Measurements from ENCODE around the gene MCEE. TPM values are rescaled to one million over a fixed set of nuclear protein-coding genes. Genes with fewer than 3 reads are reported as not detected.

Gene MCEE
- total and polyA plus RNA-seq, 2 donors (not counting 3 experiments of a cell fraction or from before 2014, with no cell fraction given) = 4.0 to 9.9 TPM

- Histone ChIP-seq H3K4me3 (replicated peaks in 1 of 3; ENCODE audit: insufficient read depth in 1 of 3, low read depth in 1 of 3, low read length in 3 of 3) (no peak overlapping the region), H3K4me1 (ENCODE audit: control insufficient read depth, extremely low read depth, insufficient read depth, low read length) (peaks cover 6% of the 10 kb centered on the region), H3K9me3 (replicated peaks; ENCODE audit: control insufficient read depth, insufficient read depth, low read length) (no peaks in the 10 kb centered on the region), H4K20me1 (replicated peaks; ENCODE audit: control insufficient read depth, extremely low read depth, insufficient read depth, low read length) (no peaks in the 10 kb centered on the region), H3K27ac (ENCODE audit: insufficient read depth, low read depth, low read length) (no peak overlapping the region), H3K9ac (replicated peaks; ENCODE audit: extremely low read depth, insufficient read depth, low read length) (no peak overlapping the region), H3K27me3 (ENCODE audit: control insufficient read depth in 2 of 2, insufficient read depth in 2 of 2, low read length in 2 of 2) (peaks cover 11 to 19% of the 10 kb centered on the region in 2 experiments), H3K36me3 (ENCODE audit: control insufficient read depth in 2 of 2, extremely low read depth in 1 of 2, insufficient read depth in 2 of 2, low read length in 2 of 2) (no peaks in the 10 kb centered on the region), H3K79me2 (ENCODE audit: control insufficient read depth, insufficient read depth, low read length) (peaks cover 5% of the 10 kb centered on the region), H3K4me2 (ENCODE audit: insufficient read depth, low read length) (no peak overlapping the region), H2AFZ (ENCODE audit: low read depth, low read length) (no peak overlapping the region), H3K9me1 (replicated peaks; ENCODE audit: control insufficient read depth, extremely low read depth, insufficient read depth, low read length) (no peaks in the 10 kb centered on the region)
- POLR2A ChIA-PET = no interaction called here
- no peak for DNase-seq (ENCODE audit: low read depth, low spot score)
- dilution Hi-C loops (cut with MboI; ENCODE audit: extremely low pct_ligation_motif_present, low sequenced_read_pairs) (no loop called here), intact Hi-C loops (cut with micrococcal nuclease) (no loop called here)
- no TSS peak for BruUV-seq (replicated peaks)
- CTCF ChIA-PET = no interaction called here
- no peak for FAIRE-seq
- TF ChIP-seq EZH2 (IDR thresholded peaks at IDR 0.05; ENCODE audit: borderline replicate concordance, low read depth, low read length, severe bottlenecking) = no peak
- TF ChIP-seq POLR2A (IDR thresholded peaks at IDR 0.05; ENCODE audit: low read depth, low read length) = no peak
- TF ChIP-seq, protein P1, sequence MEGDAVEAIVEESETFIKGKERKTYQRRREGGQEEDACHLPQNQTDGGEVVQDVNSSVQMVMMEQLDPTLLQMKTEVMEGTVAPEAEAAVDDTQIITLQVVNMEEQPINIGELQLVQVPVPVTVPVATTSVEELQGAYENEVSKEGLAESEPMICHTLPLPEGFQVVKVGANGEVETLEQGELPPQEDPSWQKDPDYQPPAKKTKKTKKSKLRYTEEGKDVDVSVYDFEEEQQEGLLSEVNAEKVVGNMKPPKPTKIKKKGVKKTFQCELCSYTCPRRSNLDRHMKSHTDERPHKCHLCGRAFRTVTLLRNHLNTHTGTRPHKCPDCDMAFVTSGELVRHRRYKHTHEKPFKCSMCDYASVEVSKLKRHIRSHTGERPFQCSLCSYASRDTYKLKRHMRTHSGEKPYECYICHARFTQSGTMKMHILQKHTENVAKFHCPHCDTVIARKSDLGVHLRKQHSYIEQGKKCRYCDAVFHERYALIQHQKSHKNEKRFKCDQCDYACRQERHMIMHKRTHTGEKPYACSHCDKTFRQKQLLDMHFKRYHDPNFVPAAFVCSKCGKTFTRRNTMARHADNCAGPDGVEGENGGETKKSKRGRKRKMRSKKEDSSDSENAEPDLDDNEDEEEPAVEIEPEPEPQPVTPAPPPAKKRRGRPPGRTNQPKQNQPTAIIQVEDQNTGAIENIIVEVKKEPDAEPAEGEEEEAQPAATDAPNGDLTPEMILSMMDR (IDR thresholded peaks at IDR 0.05; ENCODE audit: extremely low read depth in 1 of 2, insufficient read depth in 1 of 2, low read depth in 1 of 2, low read length in 2 of 2) = no peak
- no peak for TF ChIP-seq POLR2AphosphoS5 (IDR thresholded peaks at IDR 0.05; ENCODE audit: insufficient read depth, low read depth, low read length)
- TF ChIP-seq MYC (IDR thresholded peaks at IDR 0.05; ENCODE audit: low read depth, low read length) = no peak
- TF ChIP-seq FOS (IDR thresholded peaks at IDR 0.05; ENCODE audit: borderline replicate concordance, insufficient read depth, low read length) = no peak
Measured at GRCh38 chr2:71064110-71064611, 65.9 kb downstream of the MCEE start.

DNA sequence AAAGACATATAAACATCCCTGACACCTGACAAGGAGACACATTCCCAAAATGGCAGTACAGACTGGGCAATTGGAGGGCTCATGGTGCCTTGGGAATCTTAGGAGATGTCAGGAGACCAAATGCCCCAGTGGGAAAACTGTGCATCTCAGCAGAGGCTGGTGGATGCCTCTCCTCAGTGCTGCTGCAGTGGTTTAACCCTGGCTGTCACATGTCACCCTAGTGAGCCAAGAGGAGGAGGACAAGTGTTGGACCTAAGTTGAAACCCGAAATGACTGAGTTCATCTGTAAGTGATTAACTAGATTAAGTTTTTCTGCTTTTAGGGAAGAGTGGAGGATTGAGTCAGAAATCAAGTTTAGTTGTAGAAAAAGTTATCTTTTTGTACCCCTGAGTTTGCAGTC, 66.8 kb downstream of the MCEE start:
- peaks cover 5% of the 10 kb centered on the region for H3K4me1 ChIP-seq (ENCODE audit: control insufficient read depth, extremely low read depth, insufficient read depth, low read length)
- H3K9me1 ChIP-seq (replicated peaks; ENCODE audit: control insufficient read depth, extremely low read depth, insufficient read depth, low read length) = no peaks in the 10 kb centered on the region
- no peaks in the 10 kb centered on the region for H3K36me3 ChIP-seq (ENCODE audit: control insufficient read depth in 2 of 2, extremely low read depth in 1 of 2, insufficient read depth in 2 of 2, low read length in 2 of 2)
- H4K20me1 ChIP-seq (replicated peaks; ENCODE audit: control insufficient read depth, extremely low read depth, insufficient read depth, low read length) = no peaks in the 10 kb centered on the region
- no peak overlapping the region for H2AFZ ChIP-seq (ENCODE audit: low read depth, low read length)
- BruUV-seq (replicated peaks) = no TSS peak
- DNase-seq (ENCODE audit: low read depth, low spot score) = no peak
- TF ChIP-seq POLR2AphosphoS5 (IDR thresholded peaks at IDR 0.05; ENCODE audit: insufficient read depth, low read depth, low read length) (no peak), FOS (IDR thresholded peaks at IDR 0.05; ENCODE audit: borderline replicate concordance, insufficient read depth, low read length) (no peak), JUN (IDR thresholded peaks at IDR 0.05; ENCODE audit: borderline replicate concordance, insufficient read depth, insufficient read length, low read depth) (no peak), POLR2A (IDR thresholded peaks at IDR 0.05; ENCODE audit: low read depth, low read length) (no peak)
- H3K4me3 ChIP-seq (replicated peaks in 1 of 3; ENCODE audit: insufficient read depth in 1 of 3, low read depth in 1 of 3, low read length in 3 of 3) = no peak overlapping the region
- H3K9ac ChIP-seq (replicated peaks; ENCODE audit: extremely low read depth, insufficient read depth, low read length) = no peak overlapping the region
- no peaks in the 10 kb centered on the region for H3K9me3 ChIP-seq (replicated peaks; ENCODE audit: control insufficient read depth, insufficient read depth, low read length)
- intact Hi-C loops (cut with micrococcal nuclease) (no loop called here), dilution Hi-C loops (cut with MboI; ENCODE audit: extremely low pct_ligation_motif_present, low sequenced_read_pairs) (no loop called here)
- CTCF ChIA-PET = no interaction called here
- peaks cover 11 to 19% of the 10 kb centered on the region in 2 experiments for H3K27me3 ChIP-seq (ENCODE audit: control insufficient read depth in 2 of 2, insufficient read depth in 2 of 2, low read length in 2 of 2)
- H3K4me2 ChIP-seq (ENCODE audit: insufficient read depth, low read length) = no peak overlapping the region
- no peak overlapping the region for H3K27ac ChIP-seq (ENCODE audit: insufficient read depth, low read depth, low read length)
- FAIRE-seq = no peak
- POLR2A ChIA-PET = no interaction called here
- no peaks in the 10 kb centered on the region for H3K79me2 ChIP-seq (ENCODE audit: control insufficient read depth, insufficient read depth, low read length)
